ENCODE data around the gene LONRF2.

DNA sequence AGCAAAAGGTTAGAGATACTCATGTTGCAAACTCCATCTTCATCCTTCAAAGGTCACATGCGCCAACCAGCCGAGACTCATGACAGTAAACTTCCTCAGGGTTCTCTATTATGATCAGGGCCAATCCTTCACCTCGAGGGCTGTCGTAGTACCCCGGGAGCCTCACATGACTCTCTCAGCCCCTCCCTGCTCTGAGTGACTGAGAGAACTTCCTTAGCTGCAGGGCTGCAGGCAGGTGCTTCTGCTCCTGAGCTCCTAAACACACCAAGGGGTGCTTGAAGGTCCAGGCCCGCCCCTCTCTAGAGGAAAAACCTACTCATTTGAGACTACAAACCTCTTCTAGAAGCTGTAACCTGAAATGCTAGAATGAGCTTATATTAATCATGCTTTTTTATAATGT, 48.2 kb downstream of the LONRF2 start:
- TF ChIP-seq, protein P1, sequence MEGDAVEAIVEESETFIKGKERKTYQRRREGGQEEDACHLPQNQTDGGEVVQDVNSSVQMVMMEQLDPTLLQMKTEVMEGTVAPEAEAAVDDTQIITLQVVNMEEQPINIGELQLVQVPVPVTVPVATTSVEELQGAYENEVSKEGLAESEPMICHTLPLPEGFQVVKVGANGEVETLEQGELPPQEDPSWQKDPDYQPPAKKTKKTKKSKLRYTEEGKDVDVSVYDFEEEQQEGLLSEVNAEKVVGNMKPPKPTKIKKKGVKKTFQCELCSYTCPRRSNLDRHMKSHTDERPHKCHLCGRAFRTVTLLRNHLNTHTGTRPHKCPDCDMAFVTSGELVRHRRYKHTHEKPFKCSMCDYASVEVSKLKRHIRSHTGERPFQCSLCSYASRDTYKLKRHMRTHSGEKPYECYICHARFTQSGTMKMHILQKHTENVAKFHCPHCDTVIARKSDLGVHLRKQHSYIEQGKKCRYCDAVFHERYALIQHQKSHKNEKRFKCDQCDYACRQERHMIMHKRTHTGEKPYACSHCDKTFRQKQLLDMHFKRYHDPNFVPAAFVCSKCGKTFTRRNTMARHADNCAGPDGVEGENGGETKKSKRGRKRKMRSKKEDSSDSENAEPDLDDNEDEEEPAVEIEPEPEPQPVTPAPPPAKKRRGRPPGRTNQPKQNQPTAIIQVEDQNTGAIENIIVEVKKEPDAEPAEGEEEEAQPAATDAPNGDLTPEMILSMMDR (IDR thresholded peaks at IDR 0.05): no peak
- TF ChIP-seq POLR2A (IDR thresholded peaks at IDR 0.05): no peak
